Measurements from ENCODE around the gene KLF6.
A peak's percentile ranks its signal among the peaks of the same experiment; 100 is the strongest.

The KLF6 gene

DNA sequence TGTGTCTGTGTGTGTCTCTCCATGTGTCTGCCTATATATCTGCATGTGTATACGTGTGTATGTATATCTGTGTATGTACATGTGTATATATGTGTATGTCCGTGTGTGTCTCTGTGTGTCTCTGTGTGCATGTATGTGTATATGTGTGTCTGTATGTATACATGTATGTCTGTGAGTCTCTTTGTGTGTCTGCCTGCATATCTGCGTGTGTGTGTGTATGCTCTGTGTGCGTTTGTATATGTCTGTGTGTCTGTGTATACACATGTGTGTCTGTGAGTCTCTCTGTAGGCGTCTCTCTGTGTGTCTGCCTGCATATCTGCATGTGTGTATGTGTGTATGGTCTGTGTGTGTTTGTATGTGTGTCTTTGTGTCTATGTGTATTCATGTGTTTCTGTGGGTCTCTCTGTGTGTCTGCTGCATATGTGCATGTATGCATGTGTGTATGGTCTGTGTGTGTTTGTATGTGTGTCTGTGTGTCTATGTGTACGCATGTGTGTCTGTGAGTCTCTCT, 23.7 kb upstream of the KLF6 start:
- no peak for DNase-seq

DNA sequence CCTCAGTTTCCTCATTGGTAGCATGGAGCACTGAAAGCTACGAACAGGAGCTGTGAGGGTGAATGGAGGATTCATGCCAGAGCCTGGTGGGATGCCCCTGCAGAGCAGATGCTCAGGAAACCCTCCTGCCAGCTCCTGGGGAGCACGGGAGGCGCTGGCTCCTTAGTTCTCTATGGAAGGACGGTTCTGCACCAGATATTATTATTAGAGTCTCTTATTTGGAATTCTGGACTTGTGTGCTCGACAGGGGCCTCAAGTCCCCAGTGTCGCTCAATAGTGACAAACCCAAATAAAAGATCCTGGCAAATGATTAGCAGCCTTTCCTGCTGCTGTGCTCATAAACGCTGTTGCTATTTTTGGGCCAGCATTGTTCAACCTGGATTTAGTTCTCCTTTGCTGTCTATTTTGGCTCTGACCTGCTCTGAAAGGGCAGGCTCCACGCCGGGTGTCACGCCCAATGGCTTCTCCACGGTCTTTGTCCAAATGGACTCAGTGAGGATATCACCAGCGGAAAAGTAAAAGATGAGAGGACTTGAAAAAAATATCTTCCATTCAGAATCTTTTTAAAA, 23.0 kb upstream of the KLF6 start:
- no peak for DNase-seq

DNA sequence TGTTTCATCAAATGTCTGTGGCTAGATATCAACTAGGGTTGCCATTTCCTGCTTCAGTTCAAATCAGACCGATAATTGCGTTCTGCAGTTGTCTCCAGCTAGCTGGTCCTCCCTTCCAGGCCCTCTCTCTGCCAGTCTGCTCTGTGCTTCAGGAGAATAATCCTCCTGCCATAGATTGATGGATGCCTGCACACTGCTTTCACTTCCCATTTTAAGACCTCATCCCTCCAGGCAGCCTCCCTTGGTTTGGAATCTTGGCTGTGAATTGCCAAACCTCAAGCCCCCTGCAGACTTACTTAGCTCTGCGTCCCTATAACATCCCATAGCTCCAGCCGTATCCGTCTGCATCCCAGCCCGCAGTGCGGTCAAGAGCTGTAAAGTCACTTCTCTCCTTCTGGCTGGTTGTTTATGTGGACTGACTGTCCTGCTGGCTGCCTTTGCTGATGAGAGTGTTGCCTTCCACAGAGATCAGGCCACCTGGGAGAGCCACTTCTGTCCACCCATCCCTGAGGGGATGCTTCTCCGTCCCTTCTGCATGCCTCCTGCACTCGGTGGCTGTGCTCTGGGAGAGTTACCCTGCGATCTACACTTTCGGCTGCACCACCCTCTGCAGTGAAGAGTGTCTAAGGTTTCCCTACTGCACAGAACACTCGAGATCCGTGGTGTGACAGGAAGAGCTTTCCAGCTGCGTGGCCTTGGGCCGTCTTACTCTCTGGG, 22.4 kb upstream of the KLF6 start:
- DNase-seq = no peak

DNA sequence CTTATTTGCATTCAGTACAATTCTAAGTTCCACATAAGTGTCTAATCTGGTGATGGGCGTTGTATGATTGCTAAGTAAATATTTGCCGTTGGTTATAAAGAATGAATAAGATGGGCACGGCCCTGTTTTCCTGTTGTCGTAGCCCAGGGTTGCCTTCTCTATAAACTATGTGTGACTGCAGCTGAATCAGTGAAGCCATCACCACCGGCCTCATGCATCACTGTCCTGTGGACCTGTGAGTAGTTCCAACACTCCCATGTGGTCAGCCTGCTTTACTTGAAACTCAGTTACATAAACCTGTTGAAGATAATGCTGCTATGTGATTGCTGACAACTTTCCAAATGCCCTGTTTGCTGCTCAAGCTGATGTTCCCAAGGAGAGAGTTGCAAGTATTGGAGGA, 21.6 kb upstream of the KLF6 start:
- peak; percentile 78 for DNase-seq

DNA sequence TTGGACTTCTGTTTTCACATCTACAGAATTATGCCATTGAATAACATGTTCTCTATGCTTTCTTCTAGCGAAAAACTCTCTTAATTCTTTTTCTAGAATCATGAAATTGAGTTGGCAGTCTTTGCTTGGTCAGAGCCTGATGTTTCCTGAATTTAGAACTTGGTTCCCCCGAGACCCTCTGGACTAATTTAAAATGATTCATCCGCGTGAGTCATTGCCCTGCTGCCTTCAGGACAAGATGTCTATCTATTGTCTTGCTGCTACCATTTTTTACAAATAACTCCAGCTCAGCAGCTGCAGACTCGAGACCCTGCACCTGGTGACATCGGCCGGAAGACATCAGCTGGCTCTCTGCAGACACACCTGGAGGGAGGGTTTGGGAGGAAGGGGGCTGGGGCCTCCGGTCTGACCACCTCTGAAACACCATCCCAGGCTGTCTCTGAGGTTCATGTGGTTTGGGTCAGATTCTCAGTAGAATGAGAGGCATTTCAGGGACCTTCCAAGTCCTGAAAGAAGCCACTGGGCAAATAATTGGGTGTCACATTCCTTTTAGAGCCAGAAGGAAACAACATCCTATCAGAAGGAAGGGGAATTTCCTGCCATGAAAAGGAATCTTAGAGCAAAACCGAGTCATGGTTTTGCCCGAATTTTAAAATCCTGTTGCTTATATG, 20.9 kb upstream of the KLF6 start:
- DNase-seq = peak; percentile 66

DNA sequence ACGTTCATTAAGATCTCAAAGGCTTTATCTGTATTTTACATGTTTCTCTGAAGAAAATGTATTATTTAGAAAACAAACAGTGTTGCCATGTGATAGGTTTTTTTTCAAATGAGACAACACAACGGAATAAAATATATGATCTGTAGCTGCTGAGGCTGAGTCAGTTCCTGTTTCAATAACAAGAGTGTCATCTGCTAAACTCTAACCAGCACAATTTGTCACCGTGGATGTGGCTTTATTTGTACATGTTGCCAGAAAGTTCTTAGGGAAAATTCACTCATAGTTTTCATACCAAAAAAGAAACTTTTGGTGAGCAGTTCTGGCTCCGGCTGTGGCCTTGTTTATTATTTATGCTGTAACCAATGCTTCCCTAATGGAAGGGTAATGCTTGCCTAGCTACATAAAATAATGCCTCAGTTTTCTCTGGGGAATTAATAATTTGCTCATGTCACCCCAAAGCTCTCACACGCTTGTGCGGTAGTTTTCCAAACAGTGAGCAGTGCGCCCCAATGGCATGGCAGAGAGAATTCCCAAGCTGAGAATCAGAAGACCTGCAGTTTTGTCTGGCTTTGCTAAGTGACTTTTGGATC, 20.3 kb upstream of the KLF6 start:
- no peak for DNase-seq

DNA sequence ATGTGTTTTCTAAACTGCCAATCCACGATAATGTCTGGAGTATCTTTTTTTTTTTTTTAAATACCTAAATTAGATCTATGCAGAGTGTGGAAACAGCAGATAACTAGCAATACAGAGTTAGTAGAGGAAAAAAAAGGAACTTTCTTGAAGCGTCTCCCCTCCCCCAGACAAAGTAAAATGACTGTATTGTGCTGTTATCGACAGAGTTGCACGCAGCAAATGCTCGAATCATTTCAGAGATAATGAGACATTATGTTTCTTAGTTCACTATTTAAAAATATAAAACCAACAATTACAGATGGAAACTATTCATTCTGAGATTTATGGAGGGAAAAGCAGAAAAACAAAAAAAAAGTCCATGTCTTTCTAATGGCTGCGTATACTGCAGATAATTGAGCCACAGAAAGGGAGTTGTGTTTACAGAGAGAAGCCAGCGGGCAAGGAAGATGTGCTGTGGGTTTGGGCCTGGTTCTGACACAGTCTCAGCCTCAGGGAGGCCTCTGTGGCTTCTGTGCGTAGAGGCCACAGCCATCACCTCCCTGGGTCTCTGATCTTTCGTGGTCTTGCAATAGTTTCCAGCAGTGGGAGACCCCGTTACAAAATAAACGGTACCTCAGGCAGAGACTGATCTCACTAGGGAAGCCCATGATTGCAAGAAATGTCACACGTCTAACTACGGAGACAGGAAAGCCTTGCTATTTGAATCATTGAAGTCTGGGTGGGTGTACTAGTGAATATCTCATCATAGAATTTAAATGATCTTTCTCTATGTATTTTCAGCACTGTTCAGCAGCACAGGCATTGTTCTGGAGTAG, 19.1 kb upstream of the KLF6 start:
- no peak for DNase-seq

DNA sequence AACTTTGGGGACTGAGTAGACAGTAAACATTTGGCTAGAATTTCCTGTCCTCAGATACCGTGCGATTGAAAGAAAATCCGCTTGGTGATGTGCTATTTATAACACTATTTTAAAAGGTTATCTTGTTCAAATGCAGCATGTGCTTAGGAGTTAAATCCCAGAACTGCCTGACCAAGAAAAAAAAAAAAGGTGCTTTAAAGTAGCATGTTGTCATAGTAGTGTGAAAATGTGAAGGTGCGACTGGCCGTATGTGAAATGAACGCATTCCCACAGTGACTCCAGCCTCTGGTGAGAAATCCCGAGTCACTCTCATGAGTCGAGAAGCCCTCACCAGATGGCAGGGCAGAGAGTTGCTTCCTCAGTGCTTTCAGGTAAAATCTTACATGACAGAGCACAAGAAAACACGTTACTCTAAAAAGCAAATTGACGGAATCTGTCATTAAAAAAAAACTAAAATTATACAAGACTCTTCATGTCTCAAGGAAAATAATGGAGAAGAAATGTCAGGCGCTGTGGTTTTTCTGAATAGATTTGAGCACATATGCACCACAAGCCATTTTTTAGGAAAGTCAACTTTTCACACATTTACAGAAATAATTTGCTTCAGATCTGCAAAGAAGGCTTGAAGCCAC, 18.4 kb upstream of the KLF6 start:
- no peak for DNase-seq

DNA sequence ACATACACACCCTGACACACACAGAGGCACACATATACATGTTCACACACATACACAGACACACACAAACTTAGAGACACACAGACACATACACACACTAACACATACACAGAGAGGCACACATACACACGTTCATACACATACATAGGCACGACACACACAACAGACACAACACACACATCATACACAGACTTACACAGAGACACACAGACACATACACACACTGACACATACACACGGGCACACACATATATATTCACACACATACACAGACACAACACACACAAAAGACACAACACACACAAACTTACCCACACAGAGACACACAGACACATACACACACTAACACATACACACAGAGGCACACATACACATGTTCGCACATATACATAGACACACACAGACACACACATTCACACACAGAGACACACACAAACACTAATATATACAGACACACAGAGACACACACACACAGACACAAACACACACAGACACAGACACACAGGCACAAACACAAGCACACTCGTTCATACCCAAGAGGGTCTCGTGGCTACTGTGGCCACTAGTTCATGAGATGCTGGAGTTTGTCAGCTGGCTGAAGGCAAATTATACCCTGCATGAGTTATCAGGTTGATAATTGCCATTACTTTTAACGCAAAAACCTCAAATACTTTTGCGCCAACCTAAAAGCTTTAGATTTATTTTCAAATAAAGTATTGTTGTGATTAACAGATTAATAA, 17.7 kb upstream of the KLF6 start:
- DNase-seq = no peak

DNA sequence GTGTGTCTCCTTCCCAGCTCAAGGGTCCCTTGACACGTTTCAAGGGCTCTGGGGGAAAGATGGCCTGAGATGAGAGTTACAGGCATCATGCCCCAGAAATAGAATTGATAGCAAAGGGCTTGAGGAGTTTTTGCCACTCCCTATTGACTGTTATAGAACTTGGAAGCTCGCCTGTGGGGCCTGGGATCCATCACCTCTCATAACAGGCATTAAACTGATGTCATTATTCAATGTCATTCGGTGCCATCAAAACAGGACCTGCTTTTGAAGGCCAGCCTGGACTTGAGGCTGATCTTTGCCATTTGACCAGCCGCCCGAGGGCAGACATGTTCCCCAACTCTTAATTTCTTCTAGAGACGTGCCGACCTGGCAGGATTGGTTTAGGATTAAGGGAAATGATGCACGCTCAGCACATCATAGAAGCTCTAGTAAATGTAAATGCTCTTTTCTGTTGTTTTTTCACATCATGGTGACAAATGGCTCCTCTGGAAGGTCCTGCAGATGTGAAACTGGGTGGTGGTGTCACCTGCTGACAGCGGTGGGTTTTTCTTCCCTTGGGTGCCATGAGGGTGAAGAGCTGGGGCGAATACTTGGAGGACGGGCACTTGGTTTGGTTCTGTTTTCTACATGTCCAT, 16.7 kb upstream of the KLF6 start:
- no peak for DNase-seq

DNA sequence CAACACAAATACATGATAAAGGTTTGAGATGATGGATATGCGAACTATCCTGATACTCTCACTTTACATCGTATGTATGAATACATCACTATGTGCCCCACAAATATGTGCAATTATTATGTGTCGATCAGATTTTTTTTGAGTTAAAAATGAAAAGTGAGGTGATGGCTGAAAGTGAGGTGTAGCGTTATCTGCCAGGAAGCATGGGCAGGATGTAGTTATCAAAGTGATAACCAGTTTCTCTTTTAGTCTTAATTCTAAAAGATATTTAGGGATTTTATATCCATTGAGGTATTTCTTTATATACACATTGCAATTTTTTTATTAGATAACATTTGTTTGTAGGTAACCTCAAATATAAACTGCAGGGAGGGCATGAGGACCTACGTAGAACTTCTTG, 15.6 kb upstream of the KLF6 start:
- no peak for DNase-seq

DNA sequence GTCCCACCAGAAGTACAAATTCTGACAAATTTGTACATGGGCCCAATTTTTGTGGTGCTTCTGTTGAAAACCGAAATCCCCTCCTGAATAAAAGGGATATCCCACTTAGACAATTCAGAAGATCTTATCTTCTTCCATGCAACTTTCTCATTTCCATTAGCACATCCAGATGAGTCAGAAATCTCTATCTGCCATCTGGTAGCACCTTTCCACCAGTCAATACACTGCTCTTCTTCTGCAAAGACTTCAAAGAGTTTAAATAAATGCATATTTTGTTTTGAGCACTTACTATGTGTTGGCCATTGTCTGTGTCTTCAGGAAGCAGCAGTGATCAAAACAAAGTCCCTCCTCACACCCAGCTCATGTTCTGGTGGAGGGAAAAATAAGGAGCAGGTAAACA, 12.7 kb upstream of the KLF6 start:
- DNase-seq = no peak

DNA sequence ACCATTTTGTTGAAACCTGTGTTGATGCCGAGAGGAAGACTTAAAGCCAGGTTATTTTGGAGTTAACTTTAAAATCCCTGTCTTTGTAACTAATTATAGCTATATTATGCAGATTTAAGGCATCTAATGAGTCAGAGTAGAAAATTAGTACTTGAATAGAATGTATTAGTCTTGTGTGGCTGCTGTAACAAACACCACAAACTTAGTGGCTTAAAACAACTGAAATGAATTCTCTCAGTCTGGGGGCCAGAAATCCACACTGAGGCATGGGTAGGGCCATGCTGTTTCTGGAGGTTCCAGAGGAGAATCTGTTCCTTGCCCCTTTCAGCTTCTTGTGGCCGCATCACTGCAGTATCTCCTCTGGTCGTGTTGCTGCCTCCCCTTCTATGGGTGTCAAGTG, 8.5 kb upstream of the KLF6 start:
- no peak for DNase-seq

DNA sequence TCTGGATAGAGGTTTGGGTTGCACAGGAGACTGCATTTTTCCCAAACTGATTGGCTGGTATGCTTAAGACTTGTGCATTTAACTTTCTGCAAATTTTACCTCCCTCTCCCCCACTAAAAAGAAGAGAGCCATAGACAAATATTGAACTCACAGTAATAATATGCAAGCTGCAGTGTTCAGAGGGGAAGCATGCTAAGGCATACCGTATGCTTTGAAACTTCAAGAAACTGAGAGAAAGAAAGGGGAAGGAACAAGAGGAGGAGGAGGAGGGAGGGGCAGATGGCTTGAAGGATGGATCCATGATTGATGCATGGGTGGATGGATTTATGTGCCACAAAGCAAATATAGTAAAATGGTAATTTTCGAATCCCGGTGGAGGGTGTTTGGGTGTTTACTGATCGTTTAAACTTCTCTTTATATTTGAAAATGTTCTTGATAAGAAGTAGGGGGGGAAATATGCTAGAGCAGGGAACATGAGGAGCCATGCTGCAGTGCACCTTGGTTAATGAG, 7.8 kb upstream of the KLF6 start:
- no peak for DNase-seq

DNA sequence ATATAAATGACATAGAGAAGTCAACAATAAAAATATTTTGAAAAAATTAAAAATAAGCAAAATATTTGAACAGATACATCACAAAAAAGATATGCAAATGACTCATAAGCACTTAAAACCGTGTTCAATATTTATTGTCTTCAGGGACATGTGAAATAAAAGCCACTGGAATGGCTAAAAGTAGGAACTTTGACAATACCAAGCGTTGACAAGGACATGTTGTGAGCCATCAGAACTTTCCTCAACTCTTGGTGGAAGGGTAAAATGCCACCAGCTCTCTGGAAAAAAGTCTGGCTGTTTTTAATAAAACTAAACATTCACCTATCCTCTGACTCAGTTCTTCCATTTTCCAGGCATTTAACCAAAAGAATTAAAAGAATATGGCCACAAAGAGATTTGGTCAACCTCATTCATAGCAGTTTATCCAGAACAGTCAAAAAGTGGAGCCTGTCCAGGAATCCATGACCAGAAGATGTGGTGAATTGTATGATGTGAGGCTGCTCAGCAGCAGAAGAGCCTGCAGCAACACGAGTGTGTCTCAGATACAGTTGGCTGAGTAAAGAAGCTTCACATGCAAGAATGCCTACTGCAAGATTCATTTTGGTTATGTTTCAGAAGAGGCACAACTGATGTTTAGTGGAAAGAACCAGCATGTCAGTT, 7.1 kb upstream of the KLF6 start:
- DNase-seq = no peak

DNA sequence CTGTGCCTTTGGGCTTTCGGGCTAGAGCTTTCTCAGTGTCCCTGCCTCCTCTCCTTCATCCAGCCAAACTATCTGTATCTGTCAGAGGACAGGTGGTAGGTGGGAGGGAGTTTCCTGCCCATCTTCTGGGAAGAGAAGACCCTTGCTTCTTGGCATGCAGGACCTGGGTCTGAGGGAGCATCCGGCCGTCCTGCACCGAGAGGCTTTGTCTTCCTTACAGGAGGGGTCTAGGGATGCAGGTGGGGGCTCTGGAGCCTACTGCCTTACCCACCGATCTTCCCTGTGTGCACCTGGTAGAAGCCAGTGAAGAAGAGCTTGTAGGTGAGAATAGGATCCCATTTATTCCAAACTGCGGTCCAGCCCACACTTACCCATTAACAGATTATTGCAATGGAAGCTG, 5.8 kb upstream of the KLF6 start:
- no peak for DNase-seq

DNA sequence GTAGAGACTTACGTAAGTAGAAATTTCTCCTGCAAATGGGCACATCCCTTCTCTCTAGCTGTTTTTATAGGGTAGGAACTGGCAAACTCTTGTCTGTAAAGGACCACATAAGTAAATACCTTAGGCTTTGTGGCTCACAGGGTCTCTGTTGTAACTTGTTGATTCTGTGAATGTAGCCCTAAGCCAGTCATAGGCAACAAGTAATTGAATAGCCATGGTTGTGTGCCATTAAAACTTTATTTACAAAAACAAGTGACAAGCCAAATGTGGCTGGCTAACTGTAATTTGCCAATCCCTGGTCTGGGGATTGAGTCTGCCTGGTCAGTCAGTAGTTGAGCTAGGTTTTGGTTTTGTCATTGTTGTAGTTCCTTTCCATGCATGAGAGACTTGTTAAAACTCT, 5.3 kb upstream of the KLF6 start:
- no peak for DNase-seq

DNA sequence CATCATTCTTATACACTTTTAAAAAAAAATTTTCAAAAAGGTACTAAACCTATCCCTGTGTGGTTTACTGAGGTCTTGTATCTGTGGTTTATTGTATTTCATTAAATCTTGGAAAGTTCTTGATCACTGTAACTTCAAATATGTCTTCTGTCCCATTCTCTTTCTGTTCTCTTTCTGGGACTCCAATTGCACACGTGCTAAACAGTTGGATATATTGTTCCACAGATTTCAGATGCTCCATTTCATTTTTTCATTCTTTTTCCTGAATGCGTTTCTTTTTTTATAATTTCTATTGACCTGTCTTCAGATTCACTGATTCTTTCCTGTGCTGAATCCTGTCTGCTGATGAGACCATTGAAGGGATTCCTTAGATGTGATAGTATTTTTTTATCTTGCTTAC, 4.6 kb upstream of the KLF6 start:
- DNase-seq = no peak

DNA sequence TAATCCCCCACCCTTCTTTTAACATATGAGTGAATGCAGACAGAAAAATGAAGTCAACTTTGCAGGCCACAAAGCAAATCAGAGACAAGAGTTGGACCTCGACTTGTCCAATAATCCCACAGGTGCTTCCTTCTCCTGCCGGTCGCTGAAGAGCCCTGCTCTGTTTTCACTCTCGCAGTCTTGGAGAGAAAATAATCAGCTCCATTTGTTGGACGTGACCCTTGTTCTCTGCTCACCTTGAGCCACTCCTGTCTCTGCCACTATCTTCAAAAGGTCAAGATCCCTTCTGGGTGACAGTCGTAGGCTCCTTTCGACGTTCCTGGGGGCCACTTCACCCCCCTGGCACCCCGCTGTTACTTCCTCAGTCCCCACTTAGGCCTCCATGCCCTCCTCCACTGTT, 2.8 kb upstream of the KLF6 start:
- no peak for DNase-seq

DNA sequence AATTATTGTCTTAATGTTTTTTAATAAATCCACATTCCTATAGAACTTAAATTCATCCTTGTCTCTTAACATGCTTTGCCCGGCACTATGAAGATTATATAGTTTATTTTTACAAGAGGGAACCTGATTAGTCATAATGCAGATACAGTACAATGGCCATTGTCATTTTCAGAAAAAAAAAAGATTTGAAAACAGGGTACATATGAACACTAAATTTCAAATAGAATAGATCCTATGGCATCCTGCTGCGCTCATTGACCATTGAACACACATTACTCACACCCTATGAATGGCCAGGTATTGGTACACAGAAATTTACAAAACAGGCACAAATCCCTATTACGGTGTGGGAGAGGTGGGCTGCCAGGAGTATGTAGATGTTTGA, 2.0 kb upstream of the KLF6 start:
- no peak for DNase-seq

Data from amniotic stem cell (primary cell).